GM19035 (cell line): ENCODE results near the gene ZG16.
A peak's percentile ranks its signal among the peaks of the same experiment; 100 is the strongest.
"Not testable (repeated sequence)": the region's sequence is repeated elsewhere in the genome, so short reads cannot be mapped to it uniquely, and the experiment has no call there.

ENCODE experiments used
- ATAC-seq: cut with Tn5 transposase; IDR thresholded peaks from one replicate; pipeline ENCODE4 v1.9.1; 2021; ENCODE audit not compliant: unreplicated experiment

Gene ZG16

GRCh38 chr16:29777576-29778350 lies at the start of gene ZG16:
Gene ZG16 (plus strand): TSS chr16:29778256. CDS start chr16:29779267, 1,011 bp downstream.
- no peak for ATAC-seq

DNA sequence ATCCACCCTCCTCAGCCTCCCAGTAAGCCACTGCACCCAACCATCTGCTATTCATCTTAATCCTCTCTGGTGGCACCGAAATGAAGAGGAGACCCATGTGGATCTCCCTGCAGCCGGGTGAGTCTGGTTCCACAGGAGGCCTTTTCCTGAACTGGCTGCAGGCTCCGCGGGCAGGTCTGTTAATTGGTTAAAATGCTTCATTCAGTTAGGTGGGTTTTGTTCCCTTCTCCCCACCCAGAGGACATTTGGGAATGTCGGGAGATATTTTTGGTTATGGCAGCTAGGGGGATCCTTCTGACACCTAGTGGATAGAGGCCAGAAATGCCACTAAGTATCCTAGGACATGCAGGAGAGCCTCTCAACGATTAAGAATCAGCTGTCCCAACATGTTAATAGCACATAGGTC lies 48.9 kb upstream of the ZG16 start:
- no peak for ATAC-seq

DNA sequence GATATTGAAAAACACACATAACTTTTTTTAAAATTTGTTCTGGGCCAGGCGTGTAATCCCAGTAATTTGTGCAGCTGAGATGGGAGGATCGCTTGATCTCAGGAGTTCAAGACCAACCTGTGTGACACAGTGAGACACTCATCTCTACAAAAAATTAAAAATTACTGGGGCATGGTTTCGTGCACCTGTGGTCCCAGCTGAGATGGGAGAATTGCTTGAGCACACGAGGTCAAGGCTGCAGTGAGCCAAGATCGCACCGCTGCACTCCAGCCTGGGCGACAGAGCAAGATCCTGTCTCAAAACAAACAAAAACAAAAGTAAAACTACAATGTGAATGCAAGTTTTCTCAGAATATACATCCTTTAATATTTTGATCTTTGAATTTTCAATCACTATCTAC lies 47.4 kb upstream of the ZG16 start:
- no peak for ATAC-seq

- peak; percentile 65 for ATAC-seq
Observed at GRCh38 chr16:29731768-29732601, 46.1 kb upstream of the ZG16 start.

DNA sequence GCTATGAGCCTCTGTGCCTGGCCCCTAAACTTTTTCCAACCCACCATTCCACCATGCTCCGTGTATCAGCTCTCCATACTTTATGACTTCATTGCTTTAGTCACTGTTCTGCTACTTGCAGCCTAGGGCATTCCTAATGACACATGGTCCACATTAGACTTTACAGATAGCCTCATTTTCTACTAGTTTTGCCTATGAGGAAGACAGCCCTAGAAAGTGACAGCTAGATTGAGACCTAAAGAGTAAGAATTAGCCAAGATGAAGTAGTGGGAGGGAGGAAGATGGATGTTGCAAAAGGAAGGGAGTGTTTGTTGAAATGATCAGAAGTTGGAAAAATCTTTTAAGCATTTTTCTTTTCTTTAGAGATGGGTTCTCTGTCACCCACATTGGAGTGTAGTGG lies 43.3 kb upstream of the ZG16 start:
- ATAC-seq, result no peak

DNA sequence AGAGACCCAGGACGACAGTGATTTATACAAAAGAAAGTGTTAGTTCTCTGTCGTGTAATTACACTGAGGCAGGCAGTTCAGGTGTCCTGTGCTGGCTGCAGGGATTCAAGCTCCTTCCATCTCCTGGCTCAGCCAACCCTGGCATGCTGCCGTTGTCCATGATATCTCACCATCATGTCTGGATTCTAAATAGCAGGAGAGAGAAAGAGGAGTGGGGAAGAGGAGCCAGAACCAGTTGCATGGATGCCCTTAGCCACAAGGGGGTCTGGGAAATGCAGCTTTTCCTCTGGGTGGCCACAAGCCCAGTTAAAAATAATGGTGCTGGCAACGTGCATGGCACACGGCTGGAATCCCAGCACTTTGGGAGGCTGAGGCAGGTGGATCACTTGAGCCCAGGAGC lies 41.9 kb upstream of the ZG16 start:
- no peak for ATAC-seq

GRCh38 chr16:29736764-29737163 lies 41.3 kb upstream of the ZG16 start:
- ATAC-seq, result no peak

- ATAC-seq, result no peak
Observed at GRCh38 chr16:29737713-29738112, 40.3 kb upstream of the ZG16 start.

- no peak for ATAC-seq
Observed at GRCh38 chr16:29738514-29738913, 39.5 kb upstream of the ZG16 start.

DNA sequence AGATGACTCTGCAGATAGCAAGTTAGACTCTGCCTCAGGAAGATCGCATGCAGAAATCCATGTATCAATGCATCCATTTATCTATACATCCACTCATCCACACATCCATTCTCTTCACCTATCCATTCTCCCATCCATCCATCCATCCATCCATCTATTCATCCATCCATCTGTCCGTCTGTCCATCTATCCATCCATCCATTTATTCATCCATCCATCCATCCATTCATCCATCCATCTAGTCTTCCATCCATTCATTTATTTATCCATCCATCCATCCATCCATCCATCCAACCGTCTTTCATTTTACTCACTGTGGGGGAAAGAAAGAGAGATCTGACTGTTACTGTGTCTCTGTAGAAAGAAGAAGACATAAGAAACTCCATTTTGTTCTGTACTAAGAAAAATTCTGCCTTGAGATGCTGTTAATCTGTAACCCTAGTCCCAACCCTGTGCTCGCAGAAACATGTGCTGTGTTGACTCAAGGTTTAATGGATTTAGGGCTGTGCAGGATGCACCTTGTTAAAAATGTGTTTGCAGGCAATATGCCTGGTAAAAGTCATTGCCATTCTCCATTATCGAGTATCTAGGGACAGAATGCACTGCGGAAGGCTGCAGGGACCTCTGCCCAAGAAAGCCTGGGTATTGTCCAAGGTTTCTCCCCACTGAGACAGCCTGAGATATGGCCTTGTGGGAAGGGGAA lies 38.0 kb upstream of the ZG16 start:
- ATAC-seq, result not testable (repeated sequence)

DNA sequence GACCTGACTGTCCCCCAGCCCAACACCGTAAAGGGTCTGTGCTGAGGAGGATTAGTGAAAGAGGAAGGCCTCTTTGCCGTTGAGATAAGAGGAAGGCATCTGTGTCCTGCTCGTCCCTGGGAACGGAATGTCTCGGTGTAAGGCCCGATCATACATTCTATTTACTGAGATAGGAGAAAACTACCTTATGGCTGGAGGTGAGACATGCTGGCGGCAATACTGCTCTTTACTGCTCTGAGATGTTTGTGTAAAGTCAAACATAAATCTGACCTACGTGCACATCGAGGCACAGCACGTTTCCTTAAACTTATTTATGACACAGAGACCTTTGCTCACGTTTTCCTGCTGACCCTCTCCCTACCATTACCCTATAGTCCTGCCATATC lies 37.4 kb upstream of the ZG16 start:
- not testable (repeated sequence) for ATAC-seq

DNA sequence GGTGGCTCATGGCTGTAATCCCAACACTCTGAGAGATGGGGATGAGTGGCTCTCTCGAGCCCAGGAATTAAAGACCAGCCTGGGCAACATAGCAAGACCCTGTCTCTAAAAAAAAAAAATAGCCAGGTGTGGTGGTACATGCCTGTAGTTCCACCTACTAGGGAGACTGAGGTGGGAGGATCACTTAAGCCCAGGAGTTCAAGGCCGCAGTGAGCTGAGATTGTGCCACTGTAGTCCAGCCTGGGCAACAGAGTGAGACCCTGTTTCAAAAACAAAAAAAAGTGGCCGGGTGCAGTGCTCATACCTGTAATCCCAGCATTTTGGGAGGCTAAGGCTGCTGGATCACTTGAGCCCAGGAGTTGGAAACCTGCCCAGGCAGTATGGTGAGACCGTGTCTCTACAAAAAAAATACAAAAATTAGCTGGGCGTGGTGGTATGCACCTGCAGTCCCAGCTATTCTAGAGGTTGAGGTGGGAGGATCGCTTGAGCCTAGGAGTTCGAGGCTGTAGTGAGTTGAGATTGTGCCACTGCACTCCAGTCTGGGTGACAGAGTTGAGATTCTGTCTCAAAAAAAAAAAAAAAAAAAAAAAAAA lies 35.3 kb upstream of the ZG16 start:
- no peak for ATAC-seq

GRCh38 chr16:29743475-29743826 lies 34.6 kb upstream of the ZG16 start:
- no peak for ATAC-seq

GRCh38 chr16:29743827-29744531 lies 34.1 kb upstream of the ZG16 start:
- no peak for ATAC-seq

- no peak for ATAC-seq
Observed at GRCh38 chr16:29744541-29745101, 33.4 kb upstream of the ZG16 start.

DNA sequence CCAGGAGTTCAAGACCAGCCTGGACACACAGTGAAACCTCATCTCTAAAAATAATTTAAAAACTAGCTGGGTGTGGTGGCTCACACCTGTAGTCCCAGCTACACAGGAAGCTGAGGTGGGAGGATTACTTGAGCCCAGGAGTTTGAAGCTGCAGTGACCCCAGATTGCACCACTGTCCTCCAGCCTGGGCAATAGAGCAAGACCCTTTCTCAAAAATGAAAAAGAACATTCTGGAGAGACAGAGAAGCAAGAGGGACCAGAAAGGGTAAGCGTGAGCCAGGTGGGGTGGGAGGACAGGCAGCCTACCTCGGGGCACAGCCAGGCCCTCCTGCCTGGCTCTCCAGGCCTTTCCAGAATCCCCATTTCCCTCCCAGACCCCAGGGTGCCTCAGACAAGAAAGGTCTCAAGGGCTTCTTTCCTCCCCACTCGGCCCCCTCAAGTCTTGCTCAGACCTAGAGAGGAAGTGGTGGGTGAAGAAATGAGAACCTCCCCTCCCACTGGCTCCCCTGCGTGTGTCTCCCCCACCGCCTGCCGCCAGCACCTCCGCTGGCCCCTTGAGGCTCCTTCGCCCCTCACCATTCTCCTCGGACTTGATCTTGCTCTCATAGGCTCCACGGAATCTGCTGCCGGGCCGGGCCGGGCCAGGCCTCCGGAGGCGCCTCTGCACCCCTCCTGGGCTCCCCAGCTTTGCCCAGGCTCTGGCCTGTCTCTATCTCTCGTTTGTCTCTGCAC lies 32.8 kb upstream of the ZG16 start:
- ATAC-seq, result peak; percentile 42

- ATAC-seq, result peak; percentile 77
Observed at GRCh38 chr16:29745853-29746345, 32.2 kb upstream of the ZG16 start, which contains the start of gene C16orf54. Gene C16orf54 (minus strand): TSS chr16:29745990. CDS start chr16:29744951, 1,039 bp downstream.

DNA sequence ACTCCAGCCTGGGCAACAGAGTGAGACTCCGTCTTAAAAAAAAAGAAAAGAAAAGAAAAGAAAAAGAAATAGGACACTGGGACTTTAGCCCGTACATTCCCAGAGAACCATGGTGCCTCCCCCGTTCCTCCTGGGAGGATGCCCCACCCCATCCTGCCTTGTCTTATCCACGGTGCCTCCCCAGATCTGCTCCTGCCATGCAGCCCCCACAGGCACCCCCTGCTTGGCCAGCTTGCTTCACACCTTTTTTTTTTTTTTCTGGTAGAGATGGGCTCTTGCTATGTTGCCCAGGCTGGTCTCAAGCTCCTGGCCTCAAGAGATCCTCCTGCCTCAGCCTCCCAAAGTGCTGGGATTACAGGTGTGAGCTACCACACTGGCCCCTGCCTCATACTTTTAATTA lies 31.5 kb upstream of the ZG16 start:
- ATAC-seq, result not testable (repeated sequence)
